GM21723 (cell line): ENCODE data around the gene SYCP3.
"Not testable (repeated sequence)": the region's sequence is repeated elsewhere in the genome, so short reads cannot be mapped to it uniquely, and the experiment has no call there.

Source experiments
- ATAC-seq: cut with Tn5 transposase; IDR thresholded peaks from one replicate; pipeline ENCODE4 v1.9.1; 2021; ENCODE audit warnings: mild to moderate bottlenecking, moderate library complexity; ENCODE audit not compliant: unreplicated experiment

The SYCP3 gene

GRCh38 chr12:101685092-101685491 is 54.2 kb downstream of the SYCP3 start:
- ATAC-seq, result no peak

GRCh38 chr12:101681627-101682026 is 57.6 kb downstream of the SYCP3 start:
- not testable (repeated sequence) for ATAC-seq

- no peak for ATAC-seq
Measured at GRCh38 chr12:101680647-101681046, 58.6 kb downstream of the SYCP3 start.

- ATAC-seq, result no peak
Measured at GRCh38 chr12:101680240-101680639, 59.0 kb downstream of the SYCP3 start.
